Stimulated activated naive B cell treated with anti-CD40 and anti-IgM and Interleukin-4, amounts not matched to agents 10 μg/mL and 1 μg/mL and 100 μg/mL, for 72 hours (primary cell): Measurements from ENCODE around the gene PGAP6.
A peak's percentile ranks its signal among the peaks of the same experiment; 100 is the strongest.
"Not testable (repeated sequence)": the region's sequence is repeated elsewhere in the genome, so short reads cannot be mapped to it uniquely, and the experiment has no call there.

ENCODE experiments used
- ATAC-seq, 2 donors: fragments of 150-1000 bp; cut with Tn5 transposase; replicated peaks; 2 replicates each; pipeline ENCODE4 v1.10.0; 2021; ENCODE audit warnings: moderate library complexity in 1 of 2
- DNase-seq: peaks from one replicate; pipeline ENCODE4 v3.0.0; 2021
- H3K27ac Mint-ChIP-seq: one replicate; pipeline ENCODE4 v1.8.0; 2022; ENCODE audit warnings: mild to moderate bottlenecking, mixed read lengths
- H3K27me3 Mint-ChIP-seq, 2 donors: one replicate each; pipeline ENCODE4 v1.8.0; 2022; ENCODE audit warnings: mixed read lengths in 2 of 2
- H3K36me3 Mint-ChIP-seq, 2 donors: one replicate each; pipeline ENCODE4 v1.8.0; 2022; ENCODE audit warnings: mixed read lengths in 2 of 2, mild to moderate bottlenecking in 1 of 2
- H3K4me1 Mint-ChIP-seq, 2 donors: one replicate each; pipeline ENCODE4 v1.8.0; 2022; ENCODE audit warnings: mixed read lengths in 2 of 2, mild to moderate bottlenecking in 1 of 2
- H3K4me3 Mint-ChIP-seq, 2 donors: one replicate each; pipeline ENCODE4 v1.8.0; 2022; ENCODE audit warnings: mild to moderate bottlenecking in 2 of 2, mixed read lengths in 2 of 2, moderate library complexity in 1 of 2
- H3K9me3 Mint-ChIP-seq, 2 donors: one replicate each; pipeline ENCODE4 v1.8.0; 2022; ENCODE audit warnings: mixed read lengths in 2 of 2, mild to moderate bottlenecking in 1 of 2

The PGAP6 gene

GRCh38 chr16:378113-378820 is 3.5 kb downstream of the PGAP6 start:
- not testable (repeated sequence) for H3K4me3 Mint-ChIP-seq, DNase-seq, H3K9me3 Mint-ChIP-seq, H3K27me3 Mint-ChIP-seq, ATAC-seq, H3K27ac Mint-ChIP-seq
- Mint-ChIP-seq H3K36me3 (peaks cover 6 to 13% of the 10 kb centered on the region in 2 donors), H3K4me1 (peaks cover 6 to 28% of the 10 kb centered on the region in 2 donors)

- no peaks in the 10 kb centered on the region for H3K9me3 Mint-ChIP-seq
- H3K27me3 Mint-ChIP-seq = no peaks in the 10 kb centered on the region
- DNase-seq = no peak
- H3K4me1 Mint-ChIP-seq = peaks cover 4 to 20% of the 10 kb centered on the region in 2 donors
- H3K27ac Mint-ChIP-seq = no peak overlapping the region
- no peak overlapping the region for H3K4me3 Mint-ChIP-seq
- no peak for ATAC-seq
- H3K36me3 Mint-ChIP-seq = peaks cover 9 to 13% of the 10 kb centered on the region in 2 donors
Measured at GRCh38 chr16:377419-377951, 4.3 kb downstream of the PGAP6 start.

GRCh38 chr16:376817-377418 is 4.9 kb downstream of the PGAP6 start:
- Mint-ChIP-seq H3K27me3 (no peaks in the 10 kb centered on the region), H3K9me3 (no peaks in the 10 kb centered on the region), H3K27ac (no peak overlapping the region), H3K4me3 (no peak overlapping the region), H3K36me3 (peaks cover 11 to 15% of the 10 kb centered on the region in 2 donors), H3K4me1 (peaks cover 4 to 21% of the 10 kb centered on the region in 2 donors)
- ATAC-seq (no peak), DNase-seq (no peak)

- ATAC-seq = no peak
- Mint-ChIP-seq H3K4me1 (peaks cover 6 to 24% of the 10 kb centered on the region in 2 donors), H3K4me3 (no peak overlapping the region), H3K27me3 (no peaks in the 10 kb centered on the region), H3K36me3 (peaks cover 11 to 19% of the 10 kb centered on the region in 2 donors), H3K9me3 (no peaks in the 10 kb centered on the region), H3K27ac (no peak overlapping the region)
- no peak for DNase-seq
Measured at GRCh38 chr16:375927-376816, 5.6 kb downstream of the PGAP6 start.

GRCh38 chr16:375212-375611 is 6.6 kb downstream of the PGAP6 start:
- DNase-seq = no peak
- Mint-ChIP-seq H3K27ac (no peak overlapping the region), H3K9me3 (no peaks in the 10 kb centered on the region)

GRCh38 chr16:374616-374926 is 7.2 kb downstream of the PGAP6 start:
- H3K27ac Mint-ChIP-seq = no peak overlapping the region
- peaks cover 16 to 25% of the 10 kb centered on the region in 2 donors for H3K36me3 Mint-ChIP-seq
- no peaks in the 10 kb centered on the region for H3K27me3 Mint-ChIP-seq
- H3K9me3 Mint-ChIP-seq = no peaks in the 10 kb centered on the region
- no peak overlapping the region for H3K4me3 Mint-ChIP-seq
- DNase-seq (no peak), ATAC-seq (no peak)
- peaks cover 11 to 22% of the 10 kb centered on the region in 2 donors for H3K4me1 Mint-ChIP-seq

More at GRCh38 chr16:375212-375611, 6.6 kb downstream of the PGAP6 start:
- no peak overlapping the region for H3K4me3 Mint-ChIP-seq
- no peak for ATAC-seq
- peaks cover 11 to 25% of the 10 kb centered on the region in 2 donors for H3K4me1 Mint-ChIP-seq
- no peaks in the 10 kb centered on the region for H3K27me3 Mint-ChIP-seq
- peaks cover 15 to 23% of the 10 kb centered on the region in 2 donors for H3K36me3 Mint-ChIP-seq

- H3K4me3 Mint-ChIP-seq = no peak overlapping the region
- DNase-seq = no peak
- ATAC-seq = no peak
- no peak overlapping the region for H3K27ac Mint-ChIP-seq
- H3K9me3 Mint-ChIP-seq = no peaks in the 10 kb centered on the region
- H3K4me1 Mint-ChIP-seq = peaks cover 15 to 23% of the 10 kb centered on the region in 2 donors
- peaks cover 16 to 28% of the 10 kb centered on the region in 2 donors for H3K36me3 Mint-ChIP-seq
- no peaks in the 10 kb centered on the region for H3K27me3 Mint-ChIP-seq
Measured at GRCh38 chr16:373848-374615, 7.7 kb downstream of the PGAP6 start.

GRCh38 chr16:373020-373598 is 8.7 kb downstream of the PGAP6 start:
- Mint-ChIP-seq H3K27ac (peak overlapping the region; percentile 59), H3K36me3 (peaks cover 15 to 31% of the 10 kb centered on the region in 2 donors)

GRCh38 chr16:372302-372983 is 9.3 kb downstream of the PGAP6 start:
- H3K36me3 Mint-ChIP-seq = peaks cover 19 to 35% of the 10 kb centered on the region in 2 donors
- no peak overlapping the region for H3K4me3 Mint-ChIP-seq
- H3K27ac Mint-ChIP-seq = no peak overlapping the region
- peaks cover 15 to 29% of the 10 kb centered on the region in 2 donors for H3K4me1 Mint-ChIP-seq
- ATAC-seq (no peak), DNase-seq (no peak)
- H3K9me3 Mint-ChIP-seq = no peaks in the 10 kb centered on the region
- no peaks in the 10 kb centered on the region for H3K27me3 Mint-ChIP-seq

More at GRCh38 chr16:373020-373598, 8.7 kb downstream of the PGAP6 start:
- DNase-seq (no peak), ATAC-seq (no peak)
- Mint-ChIP-seq H3K9me3 (no peaks in the 10 kb centered on the region), H3K27me3 (no peaks in the 10 kb centered on the region), H3K4me1 (peaks cover 15 to 29% of the 10 kb centered on the region in 2 donors), H3K4me3 (no peak overlapping the region)

- no peak for ATAC-seq
- Mint-ChIP-seq H3K36me3 (peaks cover 26 to 42% of the 10 kb centered on the region in 2 donors), H3K27ac (no peak overlapping the region), H3K4me1 (peaks cover 15 to 29% of the 10 kb centered on the region in 2 donors), H3K27me3 (no peaks in the 10 kb centered on the region), H3K9me3 (no peaks in the 10 kb centered on the region), H3K4me3 (no peak overlapping the region)
- no peak for DNase-seq
Measured at GRCh38 chr16:371515-372301, 10.1 kb downstream of the PGAP6 start.

- DNase-seq (no peak), ATAC-seq (peak in 1 of 2 donors; percentile 12)
- H3K27ac Mint-ChIP-seq = peak overlapping the region; percentile 99
- no peaks in the 10 kb centered on the region for H3K27me3 Mint-ChIP-seq
- H3K4me3 Mint-ChIP-seq = peak overlapping the region; percentile 86 to 98
- H3K9me3 Mint-ChIP-seq = no peaks in the 10 kb centered on the region
- peaks cover 26 to 41% of the 10 kb centered on the region in 2 donors for H3K36me3 Mint-ChIP-seq
- H3K4me1 Mint-ChIP-seq = peaks cover 15 to 29% of the 10 kb centered on the region in 2 donors
Measured at GRCh38 chr16:370979-371514, 10.7 kb downstream of the PGAP6 start.

- peaks cover 25 to 39% of the 10 kb centered on the region in 2 donors for H3K36me3 Mint-ChIP-seq
- no peaks in the 10 kb centered on the region for H3K9me3 Mint-ChIP-seq
- H3K4me1 Mint-ChIP-seq = peaks cover 15 to 29% of the 10 kb centered on the region in 2 donors
- peak within 1 kb of the TSS; percentile 86 to 98 for H3K4me3 Mint-ChIP-seq
- ATAC-seq (peak; percentile 99), DNase-seq (peak; percentile 93)
- no peaks in the 10 kb centered on the region for H3K27me3 Mint-ChIP-seq
- H3K27ac Mint-ChIP-seq = peak within 1 kb of the TSS; percentile 99
Measured at GRCh38 chr16:370443-370842, 11.3 kb downstream of the PGAP6 start, which contains the start of gene MRPL28. TSS of gene MRPL28 (minus strand) at chr16:370538. CDS start at chr16:370218, 320 bp downstream.
